HCT116 (cell line): ENCODE data around the gene EYA3. TPM values are rescaled to one million over a fixed set of nuclear protein-coding genes. Genes with fewer than 3 reads are reported as not detected.

Experiments used
- ATAC-seq: fragments of 200-7000 bp; cut with Tn5 transposase; 2 replicates; pipeline ENCODE4 v1.9.1; 2020; ENCODE audit warnings: mild to moderate bottlenecking, moderate library complexity
- BruUV-seq: library from RNA; stranded (reverse); fragments of 400-500 nt; replicated peaks from 2 replicates; lab custom pipeline; 2021; lab: Mats Ljungman, UMichigan
- CTCF ChIA-PET: fragments of 300-600 bp; sonication (Branson Sonifier 250); formaldehyde crosslinking; loops from one replicate; lab custom pipeline; 2021; ENCODE audit warnings: antibody characterized with exemption; lab: Charles Lee
- POLR2A ChIA-PET: fragments of 300-600, 350-600 bp; sonication (Branson Sonifier 250); formaldehyde crosslinking; loops from one replicate; lab custom pipeline; 2021; ENCODE audit warnings: antibody characterized with exemption; lab: Charles Lee
- RAD21 ChIA-PET, 2 experiments: fragments of 300-600 bp; sonication (Branson Sonifier 250); formaldehyde crosslinking; loops; one replicate each; lab custom pipeline; 2023; ENCODE audit warnings: low total read pairs in 2 of 2; ENCODE audit not compliant: uncharacterized antibody in 2 of 2, unreplicated experiment in 2 of 2, low non-redundant PET in 1 of 2; lab: Charles Lee
- DNase-seq: peaks from one replicate; pipeline ENCODE4 v3.0.0-alpha.2; 2010; ENCODE audit warnings: low read depth, low spot score
- H2AFZ ChIP-seq: fragments of 200-600 bp; shearing (Covaris generic), sonication (generic); 2 replicates; pipeline ENCODE4 v1.6.1; 2017; ENCODE audit warnings: low read depth, mixed run types, mixed read lengths, antibody characterized with exemption, low read length; ENCODE audit not compliant: poor library complexity, severe bottlenecking
- H3K27ac ChIP-seq: 2 replicates; pipeline ENCODE4 v1.5.1; 2012; ENCODE audit warnings: low read depth, low read length
- H3K27me3 ChIP-seq: fragments of 200-600 bp; sonication (generic); 2 replicates; pipeline ENCODE4 v1.6.1; 2016; ENCODE audit warnings: mixed run types, low read length, mixed read lengths; ENCODE audit not compliant: insufficient read depth
- H3K36me3 ChIP-seq, 2 experiments: fragments of 200-500 bp in 1 of 2; fragments of 200-600 bp in 1 of 2; sonication (Bioruptor generic) in 1 of 2; sonication (generic) in 1 of 2; 2 replicates each; pipeline versions ENCODE4 v1.5.1 to v1.6.1; 2014 to 2016; ENCODE audit warnings: low read length in 2 of 2, inconsistent platforms in 1 of 2, mixed read lengths in 1 of 2, mixed run types in 1 of 2; ENCODE audit not compliant: insufficient read depth in 2 of 2, control insufficient read depth in 1 of 2
- H3K4me1 ChIP-seq, 2 experiments: fragments of 200-600 bp in 1 of 2; sonication (generic) in 1 of 2; 2 replicates each; pipeline versions ENCODE4 v1.5.1 to v1.6.1; 2012 to 2017; ENCODE audit warnings: low read length in 2 of 2, inconsistent platforms in 1 of 2, mild to moderate bottlenecking in 1 of 2, mixed read lengths in 1 of 2, mixed run types in 1 of 2, moderate library complexity in 1 of 2; ENCODE audit not compliant: insufficient read depth in 2 of 2, control insufficient read depth in 1 of 2
- H3K4me2 ChIP-seq: fragments of 200-600 bp; sonication (generic); 2 replicates; pipeline ENCODE4 v1.6.1; 2017; ENCODE audit warnings: mixed run types, low read length, mixed read lengths
- H3K4me3 ChIP-seq, 2 experiments: fragments of 200-600 bp in 1 of 2; sonication (generic) in 1 of 2; replicated peaks in 1 of 2; 2 replicates each; pipeline ENCODE4 v1.5.1; 2011 to 2016; ENCODE audit warnings: low read length in 2 of 2, control low read depth in 1 of 2, low read depth in 1 of 2, mild to moderate bottlenecking in 1 of 2, mixed read lengths in 1 of 2, mixed run types in 1 of 2
- H3K79me2 ChIP-seq: fragments of 200-600 bp; sonication (generic); 2 replicates; pipeline ENCODE4 v1.6.1; 2017; ENCODE audit warnings: mild to moderate bottlenecking, mixed run types, low read length, moderate library complexity, mixed read lengths; ENCODE audit not compliant: insufficient read depth
- H3K9ac ChIP-seq: fragments of 200-600 bp; sonication (generic); 2 replicates; pipeline ENCODE4 v1.6.1; 2016; ENCODE audit warnings: low read length, mixed read lengths
- H3K9me2 ChIP-seq: fragments of 200-600 bp; sonication (generic), shearing (Covaris generic); 2 replicates; pipeline ENCODE4 v1.6.1; 2017; ENCODE audit warnings: mixed run types, mild to moderate bottlenecking, moderate library complexity; ENCODE audit not compliant: insufficient read depth
- H3K9me3 ChIP-seq, 2 experiments: fragments of 200-500 bp in 1 of 2; fragments of 200-600 bp in 1 of 2; sonication (Bioruptor generic) in 1 of 2; sonication (generic) in 1 of 2; 2 replicates each; pipeline ENCODE4 v1.6.1; 2014 to 2017; ENCODE audit warnings: low read length in 2 of 2, mixed read lengths in 2 of 2, inconsistent platforms in 1 of 2, low read depth in 1 of 2, mild to moderate bottlenecking in 1 of 2, mixed run types in 1 of 2, moderate library complexity in 1 of 2; ENCODE audit not compliant: control insufficient read depth in 1 of 2, insufficient read depth in 1 of 2
- H4K20me1 ChIP-seq: fragments of 200-600 bp; sonication (generic), shearing (Covaris generic); 2 replicates; pipeline ENCODE4 v1.6.1; 2017; ENCODE audit warnings: mixed run types, mild to moderate bottlenecking, moderate library complexity; ENCODE audit not compliant: insufficient read depth
- CBX3 ChIP-seq: IDR thresholded peaks from 2 replicates; pipeline ENCODE4 v1.6.1; 2012; ENCODE audit warnings: low read depth
- EZH2 ChIP-seq: fragments of 200-600 bp; sonication (generic); IDR thresholded peaks from 2 replicates; pipeline ENCODE4 v1.6.1; 2017; ENCODE audit warnings: antibody characterized with exemption, mixed run types
- POLR2A ChIP-seq: IDR thresholded peaks from 2 replicates; pipeline ENCODE4 v1.7.0; 2011; ENCODE audit warnings: borderline replicate concordance; ENCODE audit not compliant: insufficient read depth, insufficient read length; ENCODE audit errors: extremely low read depth
- SIN3A ChIP-seq: IDR thresholded peaks from 2 replicates; pipeline ENCODE4 v1.6.1; 2012; ENCODE audit warnings: low read depth
- SRF ChIP-seq: IDR thresholded peaks from 2 replicates; pipeline ENCODE4 v1.6.1; 2012; ENCODE audit warnings: low read depth
- ZFX ChIP-seq: fragments of 450-650 bp; IDR thresholded peaks from 2 replicates; pipeline ENCODE4 v1.6.1; 2017
- ZNF274 ChIP-seq: fragments of 200-500 bp; sonication (Bioruptor generic); IDR thresholded peaks from 2 replicates; pipeline ENCODE4 v1.6.1; 2014; ENCODE audit warnings: mild to moderate bottlenecking, low read depth, low read length, inconsistent platforms
- intact Hi-C: fragments of 100-400 bp; cut with micrococcal nuclease; formaldehyde crosslinking; loops from 2 replicates; pipeline ENCODE4 v1.10.0; 2022
- total RNA-seq: library from RNA; stranded (reverse); gene quantifications from one replicate; pipeline ENCODE4 v1.2.1, GENCODE V29; 2021; ENCODE audit not compliant: unreplicated experiment
- TF ChIP-seq, protein P1 (sequence below): IDR thresholded peaks from 2 replicates; pipeline ENCODE4 v1.6.1; 2012; ENCODE audit warnings: low read depth
- TF ChIP-seq, protein P2 (sequence below): IDR thresholded peaks from 2 replicates; pipeline ENCODE4 v1.6.1; 2012

The EYA3 gene
- total RNA-seq, 1 experiment from 2014 or later: 25.9 TPM

DNA sequence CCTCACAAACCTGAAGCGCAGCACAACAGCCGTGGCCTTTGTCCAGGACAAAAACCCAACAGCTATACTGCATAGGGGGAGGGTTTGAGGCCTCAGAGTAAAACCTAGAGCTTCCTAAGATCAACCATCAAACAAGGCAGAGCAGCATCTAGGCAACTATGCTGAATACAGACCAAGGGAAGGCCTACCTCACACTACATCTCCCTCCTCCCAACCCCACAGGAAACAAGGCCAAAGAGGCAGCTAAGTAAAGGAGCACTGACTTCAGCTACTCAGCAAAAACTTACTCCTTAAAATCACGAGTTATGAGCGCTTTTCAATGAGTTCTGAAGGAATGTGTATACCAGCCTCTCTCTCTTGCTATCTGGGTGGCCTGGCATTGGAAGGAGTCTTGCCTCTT lies 116.3 kb downstream of the EYA3 start (continued):
- TF ChIP-seq, protein P1, sequence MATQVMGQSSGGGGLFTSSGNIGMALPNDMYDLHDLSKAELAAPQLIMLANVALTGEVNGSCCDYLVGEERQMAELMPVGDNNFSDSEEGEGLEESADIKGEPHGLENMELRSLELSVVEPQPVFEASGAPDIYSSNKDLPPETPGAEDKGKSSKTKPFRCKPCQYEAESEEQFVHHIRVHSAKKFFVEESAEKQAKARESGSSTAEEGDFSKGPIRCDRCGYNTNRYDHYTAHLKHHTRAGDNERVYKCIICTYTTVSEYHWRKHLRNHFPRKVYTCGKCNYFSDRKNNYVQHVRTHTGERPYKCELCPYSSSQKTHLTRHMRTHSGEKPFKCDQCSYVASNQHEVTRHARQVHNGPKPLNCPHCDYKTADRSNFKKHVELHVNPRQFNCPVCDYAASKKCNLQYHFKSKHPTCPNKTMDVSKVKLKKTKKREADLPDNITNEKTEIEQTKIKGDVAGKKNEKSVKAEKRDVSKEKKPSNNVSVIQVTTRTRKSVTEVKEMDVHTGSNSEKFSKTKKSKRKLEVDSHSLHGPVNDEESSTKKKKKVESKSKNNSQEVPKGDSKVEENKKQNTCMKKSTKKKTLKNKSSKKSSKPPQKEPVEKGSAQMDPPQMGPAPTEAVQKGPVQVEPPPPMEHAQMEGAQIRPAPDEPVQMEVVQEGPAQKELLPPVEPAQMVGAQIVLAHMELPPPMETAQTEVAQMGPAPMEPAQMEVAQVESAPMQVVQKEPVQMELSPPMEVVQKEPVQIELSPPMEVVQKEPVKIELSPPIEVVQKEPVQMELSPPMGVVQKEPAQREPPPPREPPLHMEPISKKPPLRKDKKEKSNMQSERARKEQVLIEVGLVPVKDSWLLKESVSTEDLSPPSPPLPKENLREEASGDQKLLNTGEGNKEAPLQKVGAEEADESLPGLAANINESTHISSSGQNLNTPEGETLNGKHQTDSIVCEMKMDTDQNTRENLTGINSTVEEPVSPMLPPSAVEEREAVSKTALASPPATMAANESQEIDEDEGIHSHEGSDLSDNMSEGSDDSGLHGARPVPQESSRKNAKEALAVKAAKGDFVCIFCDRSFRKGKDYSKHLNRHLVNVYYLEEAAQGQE: no peak
- TF ChIP-seq EZH2: no peak
- TF ChIP-seq, protein P2, sequence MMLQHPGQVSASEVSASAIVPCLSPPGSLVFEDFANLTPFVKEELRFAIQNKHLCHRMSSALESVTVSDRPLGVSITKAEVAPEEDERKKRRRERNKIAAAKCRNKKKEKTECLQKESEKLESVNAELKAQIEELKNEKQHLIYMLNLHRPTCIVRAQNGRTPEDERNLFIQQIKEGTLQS: no peak

- Histone ChIP-seq H3K4me2 (no peak overlapping the region), H3K4me1 (peaks cover 22 to 34% of the 10 kb centered on the region in 2 experiments), H3K9me3 (no peaks in the 10 kb centered on the region), H3K36me3 (no peaks in the 10 kb centered on the region), H3K79me2 (no peaks in the 10 kb centered on the region), H3K9ac (no peak overlapping the region), H3K27ac (no peak overlapping the region), H3K27me3 (no peaks in the 10 kb centered on the region), H2AFZ (no peak overlapping the region), H3K4me3 (no peak overlapping the region), H4K20me1 (no peaks in the 10 kb centered on the region), H3K9me2 (no peaks in the 10 kb centered on the region)
- intact Hi-C loops: no loop called here
- POLR2A ChIA-PET: interaction anchor here (1.8 kb wide), 1 partner anchor 11 kb away, joined by 6 read pairs; the partner anchor contains the start of gene XKR8
- no peak for ATAC-seq
- no TSS peak for BruUV-seq
- TF ChIP-seq POLR2A (no peak), SRF (no peak), ZNF274 (no peak), EZH2 (no peak), CBX3 (no peak), ZFX (no peak), SIN3A (no peak)
- TF ChIP-seq, protein P2: no peak
- RAD21 ChIA-PET: no interaction called here
- CTCF ChIA-PET: no interaction called here
- DNase-seq: no peak
Measured at GRCh38 chr1:27971674-27972073, 116.7 kb downstream of the EYA3 start.
